Lower leg skin (tissue), 3 donors: ENCODE measurements around the gene NDRG3.

ENCODE experiments used
- CTCF ChIP-seq, 3 donors: fragments of 450-650 bp; IDR thresholded peaks; one replicate each; pipeline ENCODE4 v1.5.1; 2016; ENCODE audit warnings: antibody characterized with exemption in 3 of 3, mild to moderate bottlenecking in 3 of 3, moderate library complexity in 2 of 3
- POLR2A ChIP-seq, 2 donors: fragments of 450-650 bp; IDR thresholded peaks; one replicate each; pipeline ENCODE4 v1.6.1; 2016 to 2017; ENCODE audit warnings: antibody characterized with exemption in 2 of 2, mild to moderate bottlenecking in 1 of 2, moderate library complexity in 1 of 2

- TF ChIP-seq CTCF (IDR thresholded peaks at IDR 0.05) (no peak), POLR2A (IDR thresholded peaks at IDR 0.05) (no peak)
Measured at GRCh38 chr20:36686944-36687343, 58.9 kb downstream of the NDRG3 start.
